K562 (cell line): ENCODE measurements around the gene RFC2. TPM values are rescaled to one million over a fixed set of nuclear protein-coding genes. Genes with fewer than 3 reads are reported as not detected.
A peak's percentile ranks its signal among the peaks of the same experiment; 100 is the strongest.

Experiments
- CAMTA2 ChIP-seq: fragments of 250-450 bp; sonication (Bioruptor Pico); conservative IDR thresholded peaks from 2 replicates; pipeline ENCODE4 v1.5.1; 2022
- CBFB ChIP-seq: sonication (generic); formaldehyde crosslinking; IDR thresholded peaks from 2 replicates; pipeline ENCODE4 v1.4.0; 2020; ENCODE audit warnings: mild to moderate bottlenecking, missing genetic modification reagents
- CCNT2 ChIP-seq: IDR thresholded peaks from 2 replicates; pipeline ENCODE4 v1.6.1; 2011; ENCODE audit warnings: borderline replicate concordance, low read depth, mild to moderate bottlenecking, moderate library complexity, mixed read lengths, low read length; ENCODE audit not compliant: insufficient read length; ENCODE audit errors: extremely low read depth
- CEBPB ChIP-seq: fragments of 450-650 bp; IDR thresholded peaks from 2 replicates; pipeline ENCODE4 v1.6.1; 2016; ENCODE audit warnings: missing genetic modification characterization, missing compliant biosample characterization
- EHMT2 ChIP-seq: fragments of 450-650 bp; IDR thresholded peaks from 2 replicates; pipeline ENCODE4 v1.6.1; 2018; ENCODE audit warnings: antibody characterized with exemption
- ETV1 ChIP-seq: fragments of 450-650 bp; conservative IDR thresholded peaks from 2 replicates; pipeline ENCODE4 v1.6.1; 2016; ENCODE audit warnings: missing genetic modification characterization, control low read depth, low read depth, missing compliant biosample characterization
- HNRNPH1 ChIP-seq: fragments of 200-400 bp; formaldehyde crosslinking; optimal IDR thresholded peaks from 2 replicates; pipeline ENCODE3; 2017; ENCODE audit warnings: low read depth, mild to moderate bottlenecking, low read length, moderate library complexity
- HSF4 ChIP-seq: fragments of 250-450 bp; sonication (Bioruptor Pico); IDR thresholded peaks from 2 replicates; pipeline ENCODE4 v2.1.2; 2022; ENCODE audit warnings: mild to moderate bottlenecking, moderate library complexity, borderline replicate concordance
- KDM2B ChIP-seq: fragments of 250-450 bp; sonication (Bioruptor Pico); IDR thresholded peaks from 2 replicates; pipeline ENCODE4 v1.8.0; 2021; ENCODE audit warnings: mild to moderate bottlenecking, moderate library complexity
- MCM7 ChIP-seq, 2 experiments: fragments of 450-650 bp; IDR thresholded peaks; 2 replicates each; pipeline ENCODE4 v1.6.1; 2016 to 2018
- MYC ChIP-seq, 2 experiments: fragments of 250-450 bp in 1 of 2; sonication (Bioruptor Pico) in 1 of 2; IDR thresholded peaks; 2 replicates each; pipeline versions ENCODE4 v1.5.1 to v1.6.1; 2012 to 2021; ENCODE audit warnings: low read depth in 2 of 2, borderline replicate concordance in 1 of 2, improper control_type of control experiment in 1 of 2, low read length in 1 of 2, mild to moderate bottlenecking in 1 of 2, moderate library complexity in 1 of 2
- NFIX ChIP-seq: fragments of 250-450 bp; sonication (Bioruptor Pico); IDR thresholded peaks from 2 replicates; pipeline ENCODE4 v1.4.0; 2020; ENCODE audit warnings: low read depth, mild to moderate bottlenecking, moderate library complexity
- RAD51 ChIP-seq: fragments of 450-650 bp; IDR thresholded peaks from 2 replicates; pipeline ENCODE4 v1.7.1; 2016; ENCODE audit warnings: low read depth, mild to moderate bottlenecking, borderline replicate concordance
- SMAD4 ChIP-seq: fragments of 250-450 bp; sonication (Bioruptor Pico); conservative IDR thresholded peaks from 2 replicates; pipeline ENCODE4 v1.8.0; 2021; ENCODE audit warnings: inconsistent platforms, mild to moderate bottlenecking, moderate library complexity
- SMARCB1 ChIP-seq: IDR thresholded peaks from 2 replicates; pipeline ENCODE4 v1.6.1; 2011; ENCODE audit warnings: improper control_type of control experiment, low read depth; ENCODE audit not compliant: insufficient read length
- SP2 ChIP-seq: IDR thresholded peaks from 2 replicates; pipeline ENCODE4 v1.6.1; 2011; ENCODE audit warnings: mild to moderate bottlenecking, low read depth, low read length, moderate library complexity; ENCODE audit not compliant: poor library complexity, severe bottlenecking; ENCODE audit errors: extremely low read depth
- TAF15 ChIP-seq: fragments of 200-400 bp; formaldehyde crosslinking; IDR thresholded peaks from 2 replicates; pipeline ENCODE4 v1.6.1; 2017; ENCODE audit warnings: mild to moderate bottlenecking, low read depth, low read length, moderate library complexity
- XRCC5 ChIP-seq: fragments of 200-400 bp; formaldehyde crosslinking; IDR thresholded peaks from 2 replicates; pipeline ENCODE4 v1.6.1; 2017; ENCODE audit warnings: low read depth, mild to moderate bottlenecking, low read length
- ZFP1 ChIP-seq: fragments of 450-650 bp; formaldehyde crosslinking; IDR thresholded peaks from 2 replicates; pipeline ENCODE4 v1.4.0; 2020; ENCODE audit warnings: mild to moderate bottlenecking, mixed read lengths
- ZNF263 ChIP-seq: sonication (generic); formaldehyde crosslinking; IDR thresholded peaks from 2 replicates; pipeline ENCODE4 v1.8.0; 2022; ENCODE audit warnings: mild to moderate bottlenecking, missing genetic modification reagents, borderline replicate concordance
- ZNF561 ChIP-seq: fragments of 450-650 bp; formaldehyde crosslinking; conservative IDR thresholded peaks from 2 replicates; pipeline ENCODE4 v1.4.0; 2020; ENCODE audit warnings: mild to moderate bottlenecking, moderate library complexity
- ZNF77 ChIP-seq: fragments of 250-450 bp; sonication (Bioruptor Pico); IDR thresholded peaks from 2 replicates; pipeline ENCODE4 v1.5.0; 2020
- polyA plus RNA-seq, 8 experiments: library from polyadenylated mRNA; depleted of rRNA in 4 of 8; stranded (reverse) in 5 of 8; unstranded in 3 of 8; fragments of >200 nt; fragmentation: Nextera tagmentation in 2 of 8; fragmentation: Illumina TruSeq in 1 of 8; extraction: Ambion mirVana in 2 of 8; extraction: Trizol in 1 of 8; gene quantifications; 2 replicates each; pipeline versions ENCODE4 v1.2.1 to v1.2.3, GENCODE V29; 2011 to 2014; ENCODE audit warnings: inconsistent platforms in 1 of 8, missing spikeins in 1 of 8
- total RNA-seq, 7 experiments: library from RNA; depleted of rRNA in 6 of 7; stranded (reverse); fragments of >200 nt in 6 of 7; fragmentation: Illumina TruSeq in 2 of 7; extraction: Trizol in 2 of 7; gene quantifications; 2 replicates each; pipeline versions ENCODE4 v1.2.1 to v1.2.3, GENCODE V29; 2011 to 2021; ENCODE audit warnings: low replicate concordance in 1 of 7
- TF ChIP-seq, protein P1 (sequence below): sonication (generic); formaldehyde crosslinking; IDR thresholded peaks from 2 replicates; pipeline ENCODE4 v1.8.1; 2023; ENCODE audit warnings: mild to moderate bottlenecking, missing genetic modification reagents, moderate library complexity
- TF ChIP-seq, protein P2 (sequence below): sonication (generic); formaldehyde crosslinking; IDR thresholded peaks from 2 replicates; pipeline ENCODE4 v1.8.0; 2022; ENCODE audit warnings: mild to moderate bottlenecking, missing genetic modification reagents, borderline replicate concordance
- TF ChIP-seq, protein P3 (sequence below): fragments of 250-450 bp; sonication (Bioruptor Pico); IDR thresholded peaks from 2 replicates; pipeline ENCODE4 v1.5.0; 2021

Gene RFC2
- total and polyA plus RNA-seq, 9 of the 15 experiments (the other 6 are each of a cell fraction or from before 2014, with no cell fraction given): 32.5 to 161 (median 102) TPM

DNA sequence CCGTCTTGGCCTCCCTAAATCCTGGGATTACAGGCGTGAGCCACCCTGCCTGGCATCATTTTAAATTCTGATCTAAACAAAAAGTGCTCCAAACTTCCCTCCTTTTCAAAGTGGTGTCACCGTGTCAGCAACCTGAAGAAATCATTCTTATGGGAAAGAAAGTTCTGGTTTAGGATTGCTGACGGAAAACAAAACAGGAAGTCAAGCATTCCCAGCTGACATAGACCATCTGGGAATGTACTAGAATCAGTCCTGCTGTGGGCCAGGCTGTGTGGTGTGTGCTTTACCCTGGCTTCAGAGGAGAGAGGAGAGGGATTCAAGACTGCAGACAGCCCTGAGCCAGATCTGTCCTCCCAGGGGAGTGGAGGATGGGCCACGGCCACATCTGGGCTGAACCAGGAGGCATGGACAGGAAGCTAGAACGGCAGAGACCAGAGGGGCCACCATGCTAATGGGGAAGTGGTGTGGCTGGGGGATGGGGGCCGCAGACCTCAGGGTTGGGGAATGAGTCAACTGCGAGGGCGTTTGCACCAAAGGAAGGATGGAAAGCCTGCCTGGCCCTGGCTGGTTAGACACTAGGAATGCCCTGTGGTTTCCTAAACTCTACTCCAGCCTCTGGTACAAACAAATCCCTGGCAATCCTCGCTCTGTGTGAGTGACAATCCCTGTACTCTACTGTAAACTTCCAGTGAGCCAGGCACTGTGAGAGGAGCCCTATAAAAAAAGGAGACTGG, 18.3 kb upstream of the RFC2 start (continued):
- TF ChIP-seq ZNF263 (no peak; the same call in 1 of the 2 replicates), MYC (IDR thresholded peaks at IDR 0.05; ENCODE audit: low read depth, low read length) (no peak), MYC (CRISPR knock-in tag; IDR thresholded peaks at IDR 0.05; ENCODE audit: borderline replicate concordance, low read depth) (no peak), ETV1 (tag) (peak; percentile 36; the same call in 1 of the 2 replicates), CCNT2 (no peak), KDM2B (CRISPR knock-in tag) (no peak), SMARCB1 (no peak), ZFP1 (CRISPR knock-in tag) (no peak), TAF15 (no peak), HNRNPH1 (no peak), ZNF77 (CRISPR knock-in tag) (no peak), RAD51 (no peak), CAMTA2 (CRISPR knock-in tag) (no peak), CBFB (CRISPR knock-in tag) (no peak), XRCC5 (no peak), HSF4 (no peak), SP2 (no peak), ZNF561 (CRISPR knock-in tag) (no peak), MCM7 (IDR thresholded peaks at IDR 0.05) (no peak), NFIX (no peak), SMAD4 (CRISPR knock-in tag) (peak; percentile 61; the same call in 1 of the 2 replicates), CEBPB (tag) (no peak), EHMT2 (peak; percentile 78; the same call in 1 of the 2 replicates)
- TF ChIP-seq, protein P1, sequence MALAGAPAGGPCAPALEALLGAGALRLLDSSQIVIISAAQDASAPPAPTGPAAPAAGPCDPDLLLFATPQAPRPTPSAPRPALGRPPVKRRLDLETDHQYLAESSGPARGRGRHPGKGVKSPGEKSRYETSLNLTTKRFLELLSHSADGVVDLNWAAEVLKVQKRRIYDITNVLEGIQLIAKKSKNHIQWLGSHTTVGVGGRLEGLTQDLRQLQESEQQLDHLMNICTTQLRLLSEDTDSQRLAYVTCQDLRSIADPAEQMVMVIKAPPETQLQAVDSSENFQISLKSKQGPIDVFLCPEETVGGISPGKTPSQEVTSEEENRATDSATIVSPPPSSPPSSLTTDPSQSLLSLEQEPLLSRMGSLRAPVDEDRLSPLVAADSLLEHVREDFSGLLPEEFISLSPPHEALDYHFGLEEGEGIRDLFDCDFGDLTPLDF: no peak
- TF ChIP-seq, protein P2, sequence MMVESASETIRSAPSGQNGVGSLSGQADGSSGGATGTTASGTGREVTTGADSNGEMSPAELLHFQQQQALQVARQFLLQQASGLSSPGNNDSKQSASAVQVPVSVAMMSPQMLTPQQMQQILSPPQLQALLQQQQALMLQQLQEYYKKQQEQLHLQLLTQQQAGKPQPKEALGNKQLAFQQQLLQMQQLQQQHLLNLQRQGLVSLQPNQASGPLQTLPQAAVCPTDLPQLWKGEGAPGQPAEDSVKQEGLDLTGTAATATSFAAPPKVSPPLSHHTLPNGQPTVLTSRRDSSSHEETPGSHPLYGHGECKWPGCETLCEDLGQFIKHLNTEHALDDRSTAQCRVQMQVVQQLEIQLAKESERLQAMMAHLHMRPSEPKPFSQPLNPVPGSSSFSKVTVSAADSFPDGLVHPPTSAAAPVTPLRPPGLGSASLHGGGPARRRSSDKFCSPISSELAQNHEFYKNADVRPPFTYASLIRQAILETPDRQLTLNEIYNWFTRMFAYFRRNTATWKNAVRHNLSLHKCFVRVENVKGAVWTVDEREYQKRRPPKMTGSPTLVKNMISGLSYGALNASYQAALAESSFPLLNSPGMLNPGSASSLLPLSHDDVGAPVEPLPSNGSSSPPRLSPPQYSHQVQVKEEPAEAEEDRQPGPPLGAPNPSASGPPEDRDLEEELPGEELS (CRISPR knock-in tag): no peak
- TF ChIP-seq, protein P3, sequence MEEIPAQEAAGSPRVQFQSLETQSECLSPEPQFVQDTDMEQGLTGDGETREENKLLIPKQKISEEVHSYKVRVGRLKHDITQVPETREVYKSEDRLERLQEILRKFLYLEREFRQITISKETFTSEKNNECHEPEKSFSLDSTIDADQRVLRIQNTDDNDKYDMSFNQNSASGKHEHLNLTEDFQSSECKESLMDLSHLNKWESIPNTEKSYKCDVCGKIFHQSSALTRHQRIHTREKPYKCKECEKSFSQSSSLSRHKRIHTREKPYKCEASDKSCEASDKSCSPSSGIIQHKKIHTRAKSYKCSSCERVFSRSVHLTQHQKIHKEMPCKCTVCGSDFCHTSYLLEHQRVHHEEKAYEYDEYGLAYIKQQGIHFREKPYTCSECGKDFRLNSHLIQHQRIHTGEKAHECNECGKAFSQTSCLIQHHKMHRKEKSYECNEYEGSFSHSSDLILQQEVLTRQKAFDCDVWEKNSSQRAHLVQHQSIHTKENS (CRISPR knock-in tag): no peak
